Ovary (tissue), 9 donors: ENCODE data around the gene CPOX. TPM values are rescaled to one million over a fixed set of nuclear protein-coding genes. Genes with fewer than 3 reads are reported as not detected.

Experiments
- DNase-seq, 5 donors: peaks; one replicate each; pipeline ENCODE4 v3.0.0-alpha.2; 2019 to 2020
- H3K27ac ChIP-seq, 2 donors: fragments of 200-600 bp; one replicate each; pipeline versions ENCODE4 v1.5.1 to v1.8.0; 2019 to 2022
- H3K27me3 ChIP-seq: fragments of 200-600 bp; one replicate; pipeline ENCODE4 v1.8.0; 2022
- H3K36me3 ChIP-seq: fragments of 200-600 bp; sonication (generic); one replicate; pipeline ENCODE4 v1.5.1; 2019
- H3K4me1 ChIP-seq: one replicate; pipeline ENCODE4 v1.8.1; 2013; ENCODE audit warnings: mild to moderate bottlenecking, moderate library complexity; ENCODE audit not compliant: insufficient read depth
- H3K4me3 ChIP-seq: fragments of 200-600 bp; sonication (generic); one replicate; pipeline ENCODE4 v1.5.1; 2017
- H3K9me3 ChIP-seq, 2 donors: fragments of 200-600 bp in 1 of 2; sonication (generic) in 1 of 2; one replicate each; pipeline versions ENCODE4 v1.5.1 to v1.8.1; 2013 to 2019; ENCODE audit warnings: mild to moderate bottlenecking in 1 of 2, moderate library complexity in 1 of 2
- CTCF ChIP-seq, 3 donors: fragments of 450-650 bp in 2 of 3; fragments of 200-600 bp in 1 of 3; IDR thresholded peaks; one replicate each; pipeline versions ENCODE4 v1.5.1 to v1.8.0; 2016 to 2022; ENCODE audit warnings: antibody characterized with exemption in 3 of 3, mild to moderate bottlenecking in 1 of 3
- EP300 ChIP-seq: sonication (generic); formaldehyde crosslinking; IDR thresholded peaks from one replicate; pipeline ENCODE4 v1.6.1; 2017; ENCODE audit warnings: antibody characterized with exemption
- POLR2A ChIP-seq: fragments of 450-650 bp; IDR thresholded peaks from one replicate; pipeline ENCODE4 v1.6.1; 2017; ENCODE audit warnings: antibody characterized with exemption, mild to moderate bottlenecking, moderate library complexity
- WGBS, 3 donors: extraction: QIAGEN DNeasy Blood & Tissue Kit in 1 of 3; methylation state at CpG; one replicate each; pipeline versions ENCODE4 v1.1.5 to v1.1.7; 2013 to 2017; 5-methylcytosine and 5-hydroxymethylcytosine counted together
- intact Hi-C, 4 donors: fragments of 100-400 bp; cut with DNase I; formaldehyde crosslinking; loops; one replicate each; pipeline versions ENCODE4 v1.11.0 to v1.15.1; 2022 to 2023
- polyA plus RNA-seq, 2 donors: library from polyadenylated mRNA; stranded (reverse); fragments of 200-250 nt in 1 of 2; fragments of 350-450 nt in 1 of 2; fragmentation: Illumina TruSeq in 1 of 2; extraction: RNeasy Lipid Tissue Mini Kit (QIAGEN cat#74804) in 1 of 2; gene quantifications; one replicate each; pipeline ENCODE4 v1.2.3, GENCODE V29; 2013 to 2014
- total RNA-seq, 7 donors: library from RNA; depleted of rRNA in 2 of 7; stranded (reverse); fragments of >200 nt in 2 of 7; fragmentation: NEBNext Ultra II Directional in 3 of 7; extraction: Animal tissue kit (Norgen Biotek cat#: 25700) in 3 of 7; gene quantifications; one replicate each; pipeline versions ENCODE4 v1.1.0 to v1.2.4, GENCODE V29; 2016 to 2023
- donor health status: DM: no; HTN: no; CAD: no; lungs with moderate emphysema.
- donor health status: DM: no; HTN: no; CAD: no.
- donor health status: Bipolar disorder and iron deficiency.
- donor health status: DM: yes; HTN: yes; CAD: no.
- donor health status: DM: no; HTN: no; CAD: no.
- donor health status: DM: yes; HTN: yes; CAD: no.

Gene CPOX
- total and polyA plus RNA-seq, 9 donors, result 10.6 to 19.9 (median 15.7) TPM

GRCh38 chr3:98602078-98602678 is 8.8 kb upstream of the CPOX start:
- Histone ChIP-seq H3K36me3 (no peaks in the 10 kb centered on the region), H3K9me3 (no peaks in the 10 kb centered on the region), H3K27ac (no peak overlapping the region), H3K27me3 (no peaks in the 10 kb centered on the region), H3K4me3 (no peak overlapping the region), H3K4me1 (no peaks in the 10 kb centered on the region)
- DNase-seq, result peak in 1 of 5 donors; percentile 22
- intact Hi-C loops, result loop anchor here in 1 of 4 donors (10.0 kb wide), 1 partner anchor 393 kb away; no protein-coding TSS in a partner anchor
- WGBS, 3 donors, result 5 to 7% (median 6%) methylated on average over 4 of the region's 4 CpGs
- TF ChIP-seq POLR2A (no peak), CTCF (IDR thresholded peaks at IDR 0.05) (peak in 2 of 3 donors; percentile 28 to 51)

- Histone ChIP-seq H3K27ac (no peak overlapping the region), H3K4me1 (no peaks in the 10 kb centered on the region), H3K36me3 (no peaks in the 10 kb centered on the region), H3K4me3 (no peak overlapping the region), H3K9me3 (no peaks in the 10 kb centered on the region), H3K27me3 (no peaks in the 10 kb centered on the region)
- WGBS, 3 donors, result 82 to 90% (median 87%) methylated on average over 2 of the region's 2 CpGs
- no peak for DNase-seq
- intact Hi-C loops, result loop anchor here in 1 of 4 donors (10.0 kb wide), 1 partner anchor 394 kb away; no protein-coding TSS in a partner anchor
- no peak for TF ChIP-seq POLR2A
- no peak for TF ChIP-seq EP300
- TF ChIP-seq CTCF (IDR thresholded peaks at IDR 0.05), result no peak
These were observed 7.8 kb upstream of the CPOX start for GRCh38 chr3:98601180-98601579.

GRCh38 chr3:98600412-98601095 is 7.1 kb upstream of the CPOX start:
- Histone ChIP-seq H3K36me3 (no peaks in the 10 kb centered on the region), H3K9me3 (no peaks in the 10 kb centered on the region), H3K27ac (no peak overlapping the region), H3K4me3 (no peak overlapping the region), H3K27me3 (no peaks in the 10 kb centered on the region), H3K4me1 (no peaks in the 10 kb centered on the region)
- intact Hi-C loops, result loop anchor here in 1 of 4 donors (10.0 kb wide), 1 partner anchor 394 kb away; no protein-coding TSS in a partner anchor
- TF ChIP-seq EP300 (no peak), POLR2A (no peak), CTCF (IDR thresholded peaks at IDR 0.05) (no peak)
- no peak for DNase-seq
- WGBS, 3 donors, result 79 to 84% (median 81%) methylated on average over 4 of the region's 4 CpGs

GRCh38 chr3:98599647-98600411 is 6.4 kb upstream of the CPOX start:
- H3K27me3 ChIP-seq, result no peaks in the 10 kb centered on the region
- H3K36me3 ChIP-seq, result no peaks in the 10 kb centered on the region
- H3K9me3 ChIP-seq, result no peaks in the 10 kb centered on the region
- intact Hi-C loops, result loop anchor here in 1 of 4 donors (5.0 to 10.0 kb wide), 2 partner anchors 212 to 395 kb away; no protein-coding TSS in a partner anchor
- no peak for DNase-seq
- no peak overlapping the region for H3K4me3 ChIP-seq
- H3K4me1 ChIP-seq, result no peaks in the 10 kb centered on the region
- no peak overlapping the region for H3K27ac ChIP-seq
- WGBS, 3 donors, result 72 to 78% (median 78%) methylated on average over 5 of the region's 5 CpGs
- no peak for TF ChIP-seq CTCF (IDR thresholded peaks at IDR 0.05)
- TF ChIP-seq EP300, result no peak
- no peak for TF ChIP-seq POLR2A
